ENCODE results near the gene GOLGA5.

DNA sequence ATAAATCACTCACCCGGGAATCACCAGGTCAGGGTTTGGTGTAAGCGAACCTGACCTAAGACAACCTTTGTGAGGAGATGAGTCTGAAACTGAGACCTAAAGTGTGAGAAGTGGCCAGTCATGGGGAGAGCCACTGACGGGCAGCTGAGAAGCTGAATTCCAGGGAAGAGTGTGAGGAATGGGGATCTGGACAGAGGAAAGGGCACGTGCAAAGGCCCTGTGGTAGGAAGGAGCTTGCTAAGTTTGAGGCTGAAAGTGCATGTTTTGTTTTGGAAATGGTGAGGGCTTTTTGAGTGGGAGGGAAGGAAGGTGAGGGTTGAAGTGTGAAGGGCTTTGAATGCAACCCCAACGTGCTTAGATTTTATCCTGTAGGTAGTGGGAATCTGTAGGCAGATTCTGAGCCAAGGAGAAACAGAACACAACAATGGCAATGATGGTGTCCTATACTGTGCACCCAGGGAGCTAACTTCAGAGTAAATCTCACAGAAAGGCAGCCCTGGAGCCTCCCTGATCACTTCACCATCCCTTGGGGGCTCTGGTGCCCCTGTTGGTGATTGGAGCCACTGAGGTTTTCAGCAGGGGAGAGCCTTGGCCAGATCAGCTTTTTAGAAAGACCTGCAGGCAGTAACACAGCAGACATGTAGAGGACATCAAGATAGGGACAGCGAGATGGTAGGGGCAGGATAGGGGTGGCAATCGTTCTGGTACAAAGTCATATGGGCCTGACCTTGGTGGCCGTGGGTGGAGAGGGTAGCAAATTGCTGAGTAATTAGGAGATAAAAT lies 91.4 kb downstream of the GOLGA5 start:
- TF ChIP-seq, protein P1, sequence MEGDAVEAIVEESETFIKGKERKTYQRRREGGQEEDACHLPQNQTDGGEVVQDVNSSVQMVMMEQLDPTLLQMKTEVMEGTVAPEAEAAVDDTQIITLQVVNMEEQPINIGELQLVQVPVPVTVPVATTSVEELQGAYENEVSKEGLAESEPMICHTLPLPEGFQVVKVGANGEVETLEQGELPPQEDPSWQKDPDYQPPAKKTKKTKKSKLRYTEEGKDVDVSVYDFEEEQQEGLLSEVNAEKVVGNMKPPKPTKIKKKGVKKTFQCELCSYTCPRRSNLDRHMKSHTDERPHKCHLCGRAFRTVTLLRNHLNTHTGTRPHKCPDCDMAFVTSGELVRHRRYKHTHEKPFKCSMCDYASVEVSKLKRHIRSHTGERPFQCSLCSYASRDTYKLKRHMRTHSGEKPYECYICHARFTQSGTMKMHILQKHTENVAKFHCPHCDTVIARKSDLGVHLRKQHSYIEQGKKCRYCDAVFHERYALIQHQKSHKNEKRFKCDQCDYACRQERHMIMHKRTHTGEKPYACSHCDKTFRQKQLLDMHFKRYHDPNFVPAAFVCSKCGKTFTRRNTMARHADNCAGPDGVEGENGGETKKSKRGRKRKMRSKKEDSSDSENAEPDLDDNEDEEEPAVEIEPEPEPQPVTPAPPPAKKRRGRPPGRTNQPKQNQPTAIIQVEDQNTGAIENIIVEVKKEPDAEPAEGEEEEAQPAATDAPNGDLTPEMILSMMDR (IDR thresholded peaks at IDR 0.05): no peak
- TF ChIP-seq POLR2AphosphoS5 (IDR thresholded peaks at IDR 0.05) (no peak), POLR2A (IDR thresholded peaks at IDR 0.05) (no peak)
